GM12892 (cell line): ENCODE results near the gene PGAP2.

ENCODE experiments used
- POLR2A ChIP-seq: IDR thresholded peaks from 2 replicates; pipeline ENCODE4 v1.6.1; 2011; ENCODE audit warnings: low read depth, low read length, control low read depth
- POLR2AphosphoS5 ChIP-seq: IDR thresholded peaks from 2 replicates; pipeline ENCODE4 v1.6.1; 2011; ENCODE audit warnings: low read depth, low read length, control low read depth

- TF ChIP-seq POLR2A (no peak), POLR2AphosphoS5 (no peak)
Measured at GRCh38 chr11:3831378-3832239, 23.2 kb downstream of the PGAP2 start.
